Osteoblast (primary cell): Measurements from ENCODE around the gene ABCA5. TPM values are rescaled to one million over a fixed set of nuclear protein-coding genes. Genes with fewer than 3 reads are reported as not detected.
"Not testable (repeated sequence)": the region's sequence is repeated elsewhere in the genome, so short reads cannot be mapped to it uniquely, and the experiment has no call there.

Experiments
- DNase-seq: peaks from one replicate; pipeline ENCODE4 v3.0.0; 2011; ENCODE audit warnings: low spot score, mixed read lengths; ENCODE audit not compliant: insufficient read length; ENCODE audit errors: missing footprints
- H2AFZ ChIP-seq: 2 replicates; pipeline ENCODE4 v1.6.0; 2011; ENCODE audit warnings: mild to moderate bottlenecking, low read length
- H3K27ac ChIP-seq: 2 replicates; pipeline ENCODE4 v1.5.1; 2011; ENCODE audit warnings: mild to moderate bottlenecking, low read depth, low read length, moderate library complexity
- H3K27me3 ChIP-seq: 2 replicates; pipeline ENCODE4 v1.6.0; 2012; ENCODE audit warnings: mild to moderate bottlenecking, control low read depth, inconsistent platforms, low read length, moderate library complexity; ENCODE audit not compliant: insufficient read depth
- H3K36me3 ChIP-seq: 2 replicates; pipeline ENCODE4 v1.5.1; 2011; ENCODE audit warnings: mild to moderate bottlenecking, low read length, control low read depth, moderate library complexity; ENCODE audit not compliant: insufficient read depth
- H3K4me1 ChIP-seq: 2 replicates; pipeline ENCODE4 v1.5.1; 2011; ENCODE audit warnings: mild to moderate bottlenecking, low read length, control low read depth, moderate library complexity; ENCODE audit not compliant: insufficient read depth
- H3K4me2 ChIP-seq: 2 replicates; pipeline ENCODE4 v1.6.0; 2011; ENCODE audit warnings: mild to moderate bottlenecking, low read length; ENCODE audit not compliant: insufficient read depth
- H3K4me3 ChIP-seq: fragments of 200-600 bp; sonication (generic); 3 replicates; pipeline ENCODE4 v1.5.1; 2012; ENCODE audit warnings: mild to moderate bottlenecking, low read length, inconsistent platforms; ENCODE audit not compliant: insufficient read depth
- H3K79me2 ChIP-seq: 2 replicates; pipeline ENCODE4 v1.6.0; 2012; ENCODE audit warnings: mild to moderate bottlenecking, low read length, control low read depth, inconsistent platforms; ENCODE audit not compliant: insufficient read depth
- H3K9me3 ChIP-seq: 2 replicates; pipeline ENCODE4 v1.5.1; 2011; ENCODE audit warnings: low read depth, low read length, control low read depth
- H4K20me1 ChIP-seq: 2 replicates; pipeline ENCODE4 v1.6.0; 2012; ENCODE audit warnings: mild to moderate bottlenecking, low read length, control low read depth; ENCODE audit not compliant: insufficient read depth
- total RNA-seq: library from RNA; depleted of rRNA; stranded (reverse); fragments of >200 nt; gene quantifications from 2 replicates; pipeline ENCODE4 v1.2.3, GENCODE V29; 2012
- TF ChIP-seq, protein P1 (sequence below): IDR thresholded peaks from 2 replicates; pipeline ENCODE4 v1.5.1; 2011; ENCODE audit warnings: mild to moderate bottlenecking, low read depth, low read length, moderate library complexity; ENCODE audit errors: extremely low read depth

The ABCA5 gene
- total RNA-seq, 1 donor: 22.4 TPM

DNA sequence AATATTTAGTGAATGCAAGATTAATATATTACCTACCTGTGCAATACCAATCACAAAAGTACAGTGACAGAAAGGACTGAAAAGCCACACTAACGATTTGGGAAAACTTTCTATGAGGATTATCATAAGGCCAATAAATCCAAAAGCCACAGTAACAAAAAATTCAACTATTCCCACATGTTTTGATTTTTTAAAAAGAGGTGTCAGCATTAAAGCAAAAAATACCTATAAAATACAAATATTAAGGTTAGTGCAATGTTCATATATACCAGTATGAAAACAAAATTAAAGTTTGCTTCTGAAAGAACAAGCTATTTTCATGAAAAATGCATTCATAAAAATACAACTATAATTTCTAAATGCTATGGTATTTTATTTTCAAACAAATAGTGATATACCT is 24.3 kb downstream of the ABCA5 start:
- H4K20me1 ChIP-seq: no peaks in the 10 kb centered on the region
- DNase-seq: no peak
- no peak overlapping the region for H3K4me3 ChIP-seq
- H3K36me3 ChIP-seq: no peaks in the 10 kb centered on the region
- H2AFZ ChIP-seq: no peak overlapping the region
- H3K4me2 ChIP-seq: no peak overlapping the region
- H3K27ac ChIP-seq: no peak overlapping the region
- no peaks in the 10 kb centered on the region for H3K9me3 ChIP-seq
- H3K27me3 ChIP-seq: no peaks in the 10 kb centered on the region
- TF ChIP-seq, protein P1, sequence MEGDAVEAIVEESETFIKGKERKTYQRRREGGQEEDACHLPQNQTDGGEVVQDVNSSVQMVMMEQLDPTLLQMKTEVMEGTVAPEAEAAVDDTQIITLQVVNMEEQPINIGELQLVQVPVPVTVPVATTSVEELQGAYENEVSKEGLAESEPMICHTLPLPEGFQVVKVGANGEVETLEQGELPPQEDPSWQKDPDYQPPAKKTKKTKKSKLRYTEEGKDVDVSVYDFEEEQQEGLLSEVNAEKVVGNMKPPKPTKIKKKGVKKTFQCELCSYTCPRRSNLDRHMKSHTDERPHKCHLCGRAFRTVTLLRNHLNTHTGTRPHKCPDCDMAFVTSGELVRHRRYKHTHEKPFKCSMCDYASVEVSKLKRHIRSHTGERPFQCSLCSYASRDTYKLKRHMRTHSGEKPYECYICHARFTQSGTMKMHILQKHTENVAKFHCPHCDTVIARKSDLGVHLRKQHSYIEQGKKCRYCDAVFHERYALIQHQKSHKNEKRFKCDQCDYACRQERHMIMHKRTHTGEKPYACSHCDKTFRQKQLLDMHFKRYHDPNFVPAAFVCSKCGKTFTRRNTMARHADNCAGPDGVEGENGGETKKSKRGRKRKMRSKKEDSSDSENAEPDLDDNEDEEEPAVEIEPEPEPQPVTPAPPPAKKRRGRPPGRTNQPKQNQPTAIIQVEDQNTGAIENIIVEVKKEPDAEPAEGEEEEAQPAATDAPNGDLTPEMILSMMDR: no peak
- no peaks in the 10 kb centered on the region for H3K79me2 ChIP-seq
- no peaks in the 10 kb centered on the region for H3K4me1 ChIP-seq

DNA sequence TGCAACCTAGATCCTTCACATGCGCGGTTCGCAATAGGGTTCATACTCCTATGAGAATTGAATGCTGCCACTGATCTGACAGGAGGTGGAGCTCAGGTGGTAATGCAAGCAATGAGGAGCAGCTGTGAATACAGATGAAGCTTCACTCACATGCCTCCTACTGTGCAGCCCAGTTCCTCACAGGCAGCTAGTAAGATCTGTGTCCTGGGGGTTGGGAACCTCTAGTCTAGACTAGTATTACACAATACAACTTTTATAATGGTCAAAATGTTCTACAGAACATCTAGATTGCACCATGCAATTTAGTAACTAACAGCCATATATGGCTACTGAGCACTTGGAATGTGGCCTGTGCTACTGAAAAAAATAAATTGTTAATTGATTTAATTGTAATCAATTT is 26.7 kb downstream of the ABCA5 start:
- H3K79me2 ChIP-seq: no peaks in the 10 kb centered on the region
- no peaks in the 10 kb centered on the region for H3K4me1 ChIP-seq
- TF ChIP-seq, protein P1: no peak

DNA sequence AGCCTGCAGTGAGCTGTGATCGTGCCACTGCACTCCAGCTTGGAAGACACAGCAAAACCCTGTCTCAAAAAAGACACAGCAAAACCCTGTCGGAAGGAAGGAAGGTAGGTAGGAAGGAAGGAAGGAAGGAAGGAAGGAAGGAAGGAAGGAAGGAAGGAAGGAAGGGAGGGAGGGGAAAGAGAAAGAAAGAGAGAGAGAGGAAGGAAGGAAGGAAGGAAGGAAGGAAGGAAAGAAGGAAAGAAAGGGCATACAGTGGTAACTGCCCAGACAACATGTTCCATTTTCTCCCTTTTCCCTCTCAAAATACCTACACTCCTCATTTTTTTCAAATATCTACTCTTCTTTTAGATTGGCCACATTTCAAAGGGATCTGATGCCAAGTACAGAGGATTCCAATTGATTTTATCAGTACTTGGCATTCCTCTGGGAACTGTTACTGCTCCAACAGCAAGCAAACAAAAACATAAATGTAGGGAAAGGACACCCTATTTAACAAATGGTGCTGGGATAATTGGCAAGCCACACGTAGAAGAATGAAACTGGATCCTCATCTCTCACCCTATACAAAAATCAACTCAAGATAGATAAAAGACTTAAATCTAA is 28.7 kb downstream of the ABCA5 start:
- not testable (repeated sequence) for H3K4me1 ChIP-seq, H4K20me1 ChIP-seq, H3K79me2 ChIP-seq, H3K4me3 ChIP-seq, H3K27ac ChIP-seq, H3K9me3 ChIP-seq, H2AFZ ChIP-seq, H3K36me3 ChIP-seq, H3K27me3 ChIP-seq, DNase-seq, H3K4me2 ChIP-seq

More for the DNA sequence above, 26.7 kb downstream of the ABCA5 start:
- DNase-seq: no peak
- no peaks in the 10 kb centered on the region for H3K9me3 ChIP-seq
- H3K36me3 ChIP-seq: no peaks in the 10 kb centered on the region
- H3K27ac ChIP-seq: no peak overlapping the region
- H3K4me2 ChIP-seq: no peak overlapping the region
- H3K27me3 ChIP-seq: no peaks in the 10 kb centered on the region
- no peaks in the 10 kb centered on the region for H4K20me1 ChIP-seq
- no peak overlapping the region for H2AFZ ChIP-seq
- no peak overlapping the region for H3K4me3 ChIP-seq

DNA sequence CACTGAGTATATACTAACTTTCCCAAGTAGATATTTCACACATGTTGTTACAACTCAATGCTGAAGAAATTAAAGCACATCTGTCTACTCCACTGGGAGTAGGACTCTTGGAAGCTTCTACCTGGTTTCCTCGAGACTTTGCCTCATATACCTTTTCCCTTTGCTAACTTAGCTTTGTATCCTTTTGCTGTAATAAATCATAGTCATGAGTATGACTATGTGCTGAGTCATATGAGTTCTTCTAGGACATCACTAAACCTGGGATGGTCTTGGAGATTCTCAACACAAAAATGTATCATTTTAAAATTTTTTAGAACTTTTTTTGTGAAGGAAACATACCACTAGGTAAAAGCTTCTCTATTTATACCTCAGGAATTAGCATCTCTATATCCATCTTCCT is 39.8 kb downstream of the ABCA5 start:
- Histone ChIP-seq H3K4me2 (no peak overlapping the region), H3K4me1 (no peaks in the 10 kb centered on the region), H3K9me3 (no peaks in the 10 kb centered on the region), H2AFZ (no peak overlapping the region), H3K27me3 (no peaks in the 10 kb centered on the region), H3K79me2 (no peaks in the 10 kb centered on the region), H4K20me1 (no peaks in the 10 kb centered on the region), H3K27ac (no peak overlapping the region), H3K36me3 (no peaks in the 10 kb centered on the region), H3K4me3 (no peak overlapping the region)
- no peak for DNase-seq
- TF ChIP-seq, protein P1: no peak
